GM12873 (cell line): ENCODE results near the gene WDR93.

Experiments
- CTCF ChIP-seq: IDR thresholded peaks from 2 replicates; pipeline ENCODE4 v1.5.1; 2012; ENCODE audit warnings: low read depth, mild to moderate bottlenecking, moderate library complexity, low read length, control low read depth; ENCODE audit not compliant: insufficient read depth; ENCODE audit errors: missing control alignments

Gene WDR93

GRCh38 chr15:89724621-89725020, 34.0 kb downstream of the WDR93 start:
- TF ChIP-seq CTCF = no peak

GRCh38 chr15:89725064-89725463, 34.5 kb downstream of the WDR93 start:
- TF ChIP-seq CTCF = no peak

- TF ChIP-seq CTCF = no peak
Observed at GRCh38 chr15:89728254-89728653, 37.6 kb downstream of the WDR93 start.

GRCh38 chr15:89731275-89731674, 40.7 kb downstream of the WDR93 start:
- no peak for TF ChIP-seq CTCF

- no peak for TF ChIP-seq CTCF
Observed at GRCh38 chr15:89732451-89733172, 42.0 kb downstream of the WDR93 start.

GRCh38 chr15:89735773-89736172, 45.2 kb downstream of the WDR93 start:
- TF ChIP-seq CTCF = no peak

GRCh38 chr15:89740137-89740536, 49.5 kb downstream of the WDR93 start:
- peak; percentile 93 for TF ChIP-seq CTCF
